ENCODE measurements around the gene TNF. TPM values are rescaled to one million over a fixed set of nuclear protein-coding genes. Genes with fewer than 3 reads are reported as not detected.

Gene TNF
- total RNA-seq, 1 experiment from 2014 or later = 0.91 TPM

- DNase-seq (ENCODE audit: low read depth) = no peak
- in situ Hi-C loops (cut with HindIII; ENCODE audit: low pct_unique_long_range_greater_than_20kb, low sequenced_read_pairs) = no loop called here
Observed at GRCh38 chr6:31615748-31616147, 40.4 kb downstream of the TNF start.

DNA sequence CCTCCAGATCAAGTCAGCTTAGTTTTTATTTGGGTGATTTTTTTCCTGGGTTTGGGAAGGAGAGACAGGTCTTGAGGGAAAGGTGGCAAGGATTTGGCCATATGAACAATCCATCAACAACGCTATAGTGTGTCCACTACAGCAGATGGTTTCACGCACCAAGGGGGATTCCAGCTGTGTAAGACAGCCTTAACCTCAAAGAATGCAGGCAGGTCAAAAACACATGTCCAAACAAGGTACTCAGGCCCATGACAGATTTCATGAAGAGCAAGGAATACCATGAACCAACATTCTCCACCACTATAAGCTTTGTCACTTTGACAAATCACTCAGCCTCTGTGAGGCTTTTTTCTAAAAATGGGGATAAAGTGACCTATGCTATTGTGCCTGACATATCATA, 41.6 kb downstream of the TNF start:
- in situ Hi-C loops (cut with HindIII; ENCODE audit: low pct_unique_long_range_greater_than_20kb, low sequenced_read_pairs) = no loop called here

GRCh38 chr6:31619805-31620585, 44.6 kb downstream of the TNF start:
- in situ Hi-C loops (cut with HindIII; ENCODE audit: low pct_unique_long_range_greater_than_20kb, low sequenced_read_pairs) = no loop called here
- DNase-seq (ENCODE audit: low read depth) = peak; percentile 100

More for the DNA sequence above, 41.6 kb downstream of the TNF start:
- DNase-seq (ENCODE audit: low read depth) = no peak

DNA sequence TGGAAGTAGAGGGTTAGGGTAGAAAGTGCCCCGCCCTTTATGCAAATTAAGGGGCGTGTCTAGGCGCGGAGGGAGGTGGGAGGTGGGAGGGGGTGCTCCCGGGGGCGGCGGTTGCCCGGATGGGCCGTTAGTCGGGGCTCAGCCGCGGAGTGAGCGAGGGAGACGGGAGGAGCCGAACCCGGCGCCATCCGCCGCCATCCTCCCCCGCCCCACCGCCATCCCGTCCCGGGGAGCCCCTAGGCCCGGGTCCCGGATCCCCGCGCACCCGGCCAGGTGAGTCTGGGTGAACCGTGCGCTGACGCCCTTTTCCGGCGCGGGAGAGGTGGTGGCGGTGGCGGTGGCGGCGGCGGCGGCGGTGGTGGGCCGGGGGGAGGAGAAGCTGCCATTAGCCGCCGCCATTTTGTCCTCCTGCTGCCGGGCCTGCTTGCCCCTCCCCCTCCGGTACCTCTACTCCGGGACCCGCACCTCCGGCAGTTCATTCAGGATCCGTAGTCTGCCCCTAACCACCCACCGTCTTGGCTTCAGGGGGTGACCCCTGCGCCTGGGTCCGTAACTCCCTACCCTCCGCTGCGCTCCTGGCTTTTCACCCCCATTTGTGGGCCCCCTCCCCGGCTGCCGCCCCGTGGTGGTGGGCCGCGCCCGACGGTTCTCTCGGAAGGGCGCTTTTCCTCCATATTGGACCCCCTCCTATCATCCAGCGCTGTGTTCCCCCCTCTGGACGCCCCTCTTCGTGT, 45.4 kb downstream of the TNF start, which contains the start of gene PRRC2A:
Gene PRRC2A, plus strand, starts transcription at position 130 of the 734 bp plus-strand sequence. CDS start 2,075 bp downstream, outside the sequence.
- in situ Hi-C loops (cut with HindIII; ENCODE audit: low pct_unique_long_range_greater_than_20kb, low sequenced_read_pairs) = no loop called here
- DNase-seq (ENCODE audit: low read depth) = no peak

DNA sequence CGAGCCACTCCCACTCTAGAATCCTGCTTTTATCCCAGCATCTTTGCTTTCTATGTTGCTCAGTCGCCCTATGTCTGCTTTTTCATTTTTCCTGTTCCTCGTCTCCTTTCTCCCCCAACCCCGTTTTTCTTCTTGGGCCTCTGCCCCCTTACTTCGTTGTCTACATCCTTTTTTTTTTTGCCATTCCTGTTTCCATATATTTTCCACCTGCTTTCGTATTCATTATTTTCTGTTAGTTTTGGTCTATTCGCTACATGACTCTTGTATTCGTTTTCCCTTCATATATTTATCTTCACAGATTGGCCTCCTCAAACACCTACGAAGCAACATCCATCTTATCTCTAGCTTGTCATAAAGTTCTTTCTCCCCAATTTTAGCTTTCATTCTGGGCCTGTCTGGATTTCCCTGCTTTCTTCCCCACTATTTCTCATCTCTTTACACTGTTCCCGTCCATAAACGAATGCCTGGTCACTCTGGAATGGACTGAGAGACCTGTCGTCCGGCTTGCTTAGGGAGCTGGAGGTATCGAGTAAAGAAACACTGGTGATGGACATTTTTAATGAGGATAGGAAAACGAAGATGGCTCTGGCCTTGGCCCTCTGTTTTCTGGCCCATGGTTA, 46.1 kb downstream of the TNF start:
- in situ Hi-C loops (cut with HindIII; ENCODE audit: low pct_unique_long_range_greater_than_20kb, low sequenced_read_pairs) = no loop called here
- DNase-seq (ENCODE audit: low read depth) = no peak

DNA sequence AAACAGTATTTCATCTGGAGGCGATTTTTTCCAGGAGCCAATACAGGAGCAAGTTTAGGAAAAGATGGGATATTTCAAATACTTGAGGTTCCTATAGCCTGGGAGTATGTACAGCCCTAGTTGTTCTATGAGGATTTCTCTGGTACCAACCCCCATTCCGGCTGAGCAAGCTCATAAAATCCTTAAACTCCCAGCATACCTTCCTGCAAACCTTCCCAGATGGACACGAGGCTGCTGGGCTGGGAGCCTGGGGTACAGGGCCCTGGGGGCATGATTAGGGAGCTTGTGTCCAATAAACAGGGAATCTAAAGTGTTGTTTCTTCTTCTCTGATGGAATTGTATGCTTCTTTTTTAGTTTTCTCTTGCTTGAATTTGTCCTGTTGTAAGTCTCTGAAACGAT, 46.6 kb downstream of the TNF start:
- in situ Hi-C loops (cut with HindIII; ENCODE audit: low pct_unique_long_range_greater_than_20kb, low sequenced_read_pairs) = no loop called here
- DNase-seq (ENCODE audit: low read depth) = no peak

GRCh38 chr6:31622684-31623091, 47.3 kb downstream of the TNF start:
- DNase-seq (ENCODE audit: low read depth) = no peak
- in situ Hi-C loops (cut with HindIII; ENCODE audit: low pct_unique_long_range_greater_than_20kb, low sequenced_read_pairs) = no loop called here

DNA sequence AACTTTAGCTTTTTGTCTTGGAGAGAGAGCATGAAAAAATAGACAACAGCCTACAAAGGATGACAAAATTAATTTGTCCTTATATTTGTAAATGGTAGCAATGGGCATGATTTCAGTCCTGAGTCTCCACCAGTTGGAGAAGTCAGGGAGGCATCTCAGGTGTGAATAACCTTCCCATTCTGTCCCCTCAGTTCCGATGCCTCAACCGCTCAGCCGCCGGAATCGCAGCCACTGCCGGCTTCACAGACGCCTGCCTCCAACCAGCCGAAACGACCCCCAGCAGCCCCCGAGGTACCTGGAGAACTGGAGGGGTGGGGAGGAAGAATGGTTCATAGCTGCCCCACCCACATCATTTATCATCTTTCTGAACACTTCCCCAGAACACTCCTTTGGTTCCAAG, 48.7 kb downstream of the TNF start:
- in situ Hi-C loops (cut with HindIII; ENCODE audit: low pct_unique_long_range_greater_than_20kb, low sequenced_read_pairs) = no loop called here
- no peak for DNase-seq (ENCODE audit: low read depth)

DNA sequence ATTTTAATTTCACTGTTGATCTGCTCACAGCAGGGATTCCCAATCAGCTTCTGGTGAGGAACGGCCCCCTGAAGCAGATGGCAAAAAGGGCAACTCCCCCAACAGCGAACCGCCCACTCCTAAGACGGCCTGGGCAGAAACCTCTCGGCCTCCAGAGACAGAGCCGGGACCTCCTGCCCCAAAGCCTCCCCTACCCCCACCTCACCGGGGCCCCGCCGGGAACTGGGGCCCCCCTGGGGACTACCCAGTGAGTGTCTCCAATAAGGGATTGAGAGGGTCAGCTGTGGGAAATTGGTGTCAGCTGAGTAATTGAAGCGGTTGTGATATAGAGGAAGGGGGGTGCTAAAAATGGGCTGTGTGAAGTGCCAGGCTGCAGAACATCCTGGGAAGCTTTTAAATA, 51.6 kb downstream of the TNF start:
- DNase-seq (ENCODE audit: low read depth) = no peak
- in situ Hi-C loops (cut with HindIII; ENCODE audit: low pct_unique_long_range_greater_than_20kb, low sequenced_read_pairs) = no loop called here

DNA sequence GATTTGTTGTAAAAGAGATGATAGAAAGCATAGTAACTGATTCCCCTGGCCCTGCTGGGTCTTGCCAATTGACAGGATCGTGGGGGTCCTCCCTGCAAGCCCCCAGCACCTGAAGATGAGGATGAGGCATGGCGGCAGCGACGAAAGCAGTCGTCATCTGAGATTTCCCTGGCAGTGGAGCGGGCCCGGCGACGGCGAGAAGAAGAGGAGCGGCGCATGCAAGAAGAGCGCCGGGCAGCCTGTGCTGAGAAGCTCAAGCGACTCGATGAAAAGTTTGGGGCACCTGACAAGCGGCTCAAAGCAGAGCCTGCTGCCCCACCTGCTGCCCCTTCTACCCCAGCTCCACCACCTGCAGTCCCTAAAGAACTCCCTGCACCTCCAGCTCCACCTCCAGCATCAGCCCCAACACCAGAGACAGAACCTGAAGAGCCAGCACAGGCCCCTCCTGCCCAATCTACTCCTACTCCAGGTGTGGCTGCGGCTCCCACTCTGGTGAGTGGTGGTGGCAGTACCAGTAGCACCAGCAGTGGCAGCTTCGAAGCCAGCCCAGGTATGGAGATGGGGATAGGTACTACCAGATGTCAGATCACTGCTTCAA, 52.4 kb downstream of the TNF start:
- in situ Hi-C loops (cut with HindIII; ENCODE audit: low pct_unique_long_range_greater_than_20kb, low sequenced_read_pairs) = no loop called here
- DNase-seq (ENCODE audit: low read depth) = no peak

Other genes starting within 250 kb of the TNF start
- 379 and 544 TPM in 2 replicates for gene HLA-B, start 218.4 kb upstream of the TNF start, total RNA-seq (2014; rRNA removed; shearing (Covaris generic); ENCODE audit: low replicate concordance)
- 28.9 and 34.3 TPM in 2 replicates for gene MICA, start 172.0 kb upstream of the TNF start, total RNA-seq (2014; rRNA removed; shearing (Covaris generic); ENCODE audit: low replicate concordance)
- 11.5 and 18.2 TPM in 2 replicates for gene MICB, start 77.4 kb upstream of the TNF start, total RNA-seq (2014; rRNA removed; shearing (Covaris generic); ENCODE audit: low replicate concordance)
- not detected in 2 replicates for gene MCCD1, start 46.6 kb upstream of the TNF start, total RNA-seq (2014; rRNA removed; shearing (Covaris generic); ENCODE audit: low replicate concordance)
- gene DDX39B, start 33.6 kb upstream of the TNF start, total RNA-seq (2014; rRNA removed; shearing (Covaris generic); ENCODE audit: low replicate concordance) = 623 and 688 TPM in 2 replicates
- 0.14 and 0.64 TPM in 2 replicates for gene ATP6V1G2, start 29.0 kb upstream of the TNF start, total RNA-seq (2014; rRNA removed; shearing (Covaris generic); ENCODE audit: low replicate concordance)
- gene NFKBIL1, start 28.0 kb upstream of the TNF start, total RNA-seq (2014; rRNA removed; shearing (Covaris generic); ENCODE audit: low replicate concordance) = 52.6 and 56.1 TPM in 2 replicates
- not detected in 2 replicates for gene LTA, start 3.3 kb upstream of the TNF start, total RNA-seq (2014; rRNA removed; shearing (Covaris generic); ENCODE audit: low replicate concordance)
- gene LTB, start 6.9 kb downstream of the TNF start, total RNA-seq (2014; rRNA removed; shearing (Covaris generic); ENCODE audit: low replicate concordance) = not detected in 2 replicates
- gene LST1, start 10.7 kb downstream of the TNF start, total RNA-seq (2014; rRNA removed; shearing (Covaris generic); ENCODE audit: low replicate concordance) = not detected in 2 replicates
- gene NCR3, start 17.4 kb downstream of the TNF start, total RNA-seq (2014; rRNA removed; shearing (Covaris generic); ENCODE audit: low replicate concordance) = not detected in 2 replicates
- not detected in 2 replicates for gene AIF1, start 39.7 kb downstream of the TNF start, total RNA-seq (2014; rRNA removed; shearing (Covaris generic); ENCODE audit: low replicate concordance)
- 31.0 and 36.2 TPM in 2 replicates for gene PRRC2A, start 45.1 kb downstream of the TNF start, total RNA-seq (2014; rRNA removed; shearing (Covaris generic); ENCODE audit: low replicate concordance)
- gene BAG6, start 77.1 kb downstream of the TNF start, total RNA-seq (2014; rRNA removed; shearing (Covaris generic); ENCODE audit: low replicate concordance) = 286 and 338 TPM in 2 replicates
- gene APOM, start 80.3 kb downstream of the TNF start, total RNA-seq (2014; rRNA removed; shearing (Covaris generic); ENCODE audit: low replicate concordance) = 9.2 TPM in 1 of 2 replicates, not detected in the other
- 12.4 and 21.5 TPM in 2 replicates for gene C6orf47, start 85.2 kb downstream of the TNF start, total RNA-seq (2014; rRNA removed; shearing (Covaris generic); ENCODE audit: low replicate concordance)
- 35.2 and 52.4 TPM in 2 replicates for gene GPANK1, start 89.4 kb downstream of the TNF start, total RNA-seq (2014; rRNA removed; shearing (Covaris generic); ENCODE audit: low replicate concordance)
- 66.9 and 104 TPM in 2 replicates for gene CSNK2B, start 90.5 kb downstream of the TNF start, total RNA-seq (2014; rRNA removed; shearing (Covaris generic); ENCODE audit: low replicate concordance)
- not detected in 2 replicates for gene LY6G5B, start 94.4 kb downstream of the TNF start, total RNA-seq (2014; rRNA removed; shearing (Covaris generic); ENCODE audit: low replicate concordance)
- gene LY6G5C, start 105.5 kb downstream of the TNF start, total RNA-seq (2014; rRNA removed; shearing (Covaris generic); ENCODE audit: low replicate concordance) = 0.30 TPM in 1 of 2 replicates, not detected in the other
- gene ABHD16A, start 127.8 kb downstream of the TNF start, total RNA-seq (2014; rRNA removed; shearing (Covaris generic); ENCODE audit: low replicate concordance) = 46.9 and 75.6 TPM in 2 replicates
- gene LY6G6F, start 131.3 kb downstream of the TNF start, total RNA-seq (2014; rRNA removed; shearing (Covaris generic); ENCODE audit: low replicate concordance) = not detected in 2 replicates
- not detected in 2 replicates for gene LY6G6D, start 139.8 kb downstream of the TNF start, total RNA-seq (2014; rRNA removed; shearing (Covaris generic); ENCODE audit: low replicate concordance)
- gene LY6G6C, start 146.2 kb downstream of the TNF start, total RNA-seq (2014; rRNA removed; shearing (Covaris generic); ENCODE audit: low replicate concordance) = not detected in 2 replicates
- gene MPIG6B, start 147.8 kb downstream of the TNF start, total RNA-seq (2014; rRNA removed; shearing (Covaris generic); ENCODE audit: low replicate concordance) = not detected in 2 replicates
- gene DDAH2, start 153.7 kb downstream of the TNF start, total RNA-seq (2014; rRNA removed; shearing (Covaris generic); ENCODE audit: low replicate concordance) = 214 and 216 TPM in 2 replicates
- 1,335 and 1,598 TPM in 2 replicates for gene CLIC1, start 161.0 kb downstream of the TNF start, total RNA-seq (2014; rRNA removed; shearing (Covaris generic); ENCODE audit: low replicate concordance)
- gene MSH5, start 164.4 kb downstream of the TNF start, total RNA-seq (2014; rRNA removed; shearing (Covaris generic); ENCODE audit: low replicate concordance) = 20.2 and 54.7 TPM in 2 replicates
- 6.2 TPM in 1 of 2 replicates, not detected in the other for gene SAPCD1, start 187.1 kb downstream of the TNF start, total RNA-seq (2014; rRNA removed; shearing (Covaris generic); ENCODE audit: low replicate concordance)
- gene VWA7, start 201.8 kb downstream of the TNF start, total RNA-seq (2014; rRNA removed; shearing (Covaris generic); ENCODE audit: low replicate concordance) = 5.5 and 6.1 TPM in 2 replicates
- 122 and 144 TPM in 2 replicates for gene VARS1, start 220.2 kb downstream of the TNF start, total RNA-seq (2014; rRNA removed; shearing (Covaris generic); ENCODE audit: low replicate concordance)
- 75.6 and 85.5 TPM in 2 replicates for gene LSM2, start 231.4 kb downstream of the TNF start, total RNA-seq (2014; rRNA removed; shearing (Covaris generic); ENCODE audit: low replicate concordance)
- 0.61 and 2.0 TPM in 2 replicates for gene HSPA1L, start 239.7 kb downstream of the TNF start, total RNA-seq (2014; rRNA removed; shearing (Covaris generic); ENCODE audit: low replicate concordance)
- 316 and 350 TPM in 2 replicates for gene HSPA1A, start 240.0 kb downstream of the TNF start, total RNA-seq (2014; rRNA removed; shearing (Covaris generic); ENCODE audit: low replicate concordance)